ENCODE data around the gene CNGA2.

CNGA2 gene

GRCh38 chrX:151712253-151712652 is 22.3 kb upstream of the CNGA2 start:
- no peak for DNase-seq

DNA sequence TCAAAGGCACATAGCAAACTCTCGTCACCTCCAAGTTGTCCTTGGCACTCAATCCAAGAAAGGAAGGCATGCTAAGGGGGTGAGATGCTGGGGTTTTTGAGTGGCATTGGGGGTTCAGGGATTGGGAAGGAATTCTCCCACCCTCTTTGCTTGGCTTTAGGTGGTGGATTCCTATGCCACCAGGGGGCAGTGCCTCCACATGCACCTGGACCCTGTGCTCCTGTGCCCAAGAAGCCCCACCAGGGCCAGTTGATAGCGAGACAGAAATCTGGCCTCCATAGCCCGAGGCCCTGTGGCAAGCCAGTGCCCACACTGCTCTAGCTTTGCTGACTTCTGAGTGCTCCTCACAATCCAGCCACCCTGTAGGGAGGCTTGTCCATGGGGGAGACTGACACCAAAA is 20.7 kb upstream of the CNGA2 start:
- DNase-seq = peak; percentile 18

DNA sequence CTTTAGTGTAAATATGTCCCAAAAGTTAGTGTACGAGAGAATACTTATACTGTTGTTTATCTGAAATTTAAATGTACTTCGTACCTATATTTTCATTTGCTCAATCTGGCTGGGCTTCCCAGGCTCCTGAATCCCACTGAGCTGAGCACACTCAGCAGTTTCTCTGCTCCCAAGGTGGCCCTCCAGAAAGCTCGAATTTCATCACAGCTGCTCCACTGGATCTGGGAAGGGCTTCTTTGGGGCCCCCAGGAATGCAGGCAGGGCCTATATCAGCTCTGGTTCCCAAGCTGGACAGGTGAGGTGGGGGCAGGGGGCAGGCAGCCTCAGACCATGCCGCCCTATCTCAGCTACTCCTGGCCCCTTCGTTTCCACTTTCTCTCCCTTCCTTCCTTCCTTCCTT is 20.2 kb upstream of the CNGA2 start:
- no peak for DNase-seq

DNA sequence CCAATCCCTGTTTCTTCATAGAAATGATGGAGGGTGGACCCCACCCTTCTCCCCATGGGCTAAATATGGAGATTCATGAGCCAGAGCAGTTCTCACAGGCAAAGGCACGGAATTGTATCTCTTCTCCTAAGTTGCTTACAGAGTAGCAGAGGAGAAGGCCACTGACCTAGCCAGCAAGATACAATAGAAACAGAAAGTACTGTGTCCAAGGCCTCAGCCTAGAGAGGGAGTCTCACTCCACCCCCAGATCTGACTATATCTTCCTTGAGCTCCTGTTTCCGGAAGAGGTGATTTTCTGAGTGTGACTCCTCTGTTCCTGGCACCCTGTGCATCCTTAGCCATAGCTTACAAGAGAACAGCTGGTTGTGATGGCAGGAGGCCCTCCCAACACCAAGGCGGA is 18.8 kb upstream of the CNGA2 start, which contains the start of gene FATE1:
Gene FATE1 (plus strand): TSS at position 284 of the 400 bp plus-strand sequence. CDS start 85 bp downstream, at position 369.
- DNase-seq = no peak

GRCh38 chrX:151722241-151722846 is 12.2 kb upstream of the CNGA2 start:
- DNase-seq = no peak

- no peak for DNase-seq
Measured at GRCh38 chrX:151723156-151723760, 11.3 kb upstream of the CNGA2 start.

DNA sequence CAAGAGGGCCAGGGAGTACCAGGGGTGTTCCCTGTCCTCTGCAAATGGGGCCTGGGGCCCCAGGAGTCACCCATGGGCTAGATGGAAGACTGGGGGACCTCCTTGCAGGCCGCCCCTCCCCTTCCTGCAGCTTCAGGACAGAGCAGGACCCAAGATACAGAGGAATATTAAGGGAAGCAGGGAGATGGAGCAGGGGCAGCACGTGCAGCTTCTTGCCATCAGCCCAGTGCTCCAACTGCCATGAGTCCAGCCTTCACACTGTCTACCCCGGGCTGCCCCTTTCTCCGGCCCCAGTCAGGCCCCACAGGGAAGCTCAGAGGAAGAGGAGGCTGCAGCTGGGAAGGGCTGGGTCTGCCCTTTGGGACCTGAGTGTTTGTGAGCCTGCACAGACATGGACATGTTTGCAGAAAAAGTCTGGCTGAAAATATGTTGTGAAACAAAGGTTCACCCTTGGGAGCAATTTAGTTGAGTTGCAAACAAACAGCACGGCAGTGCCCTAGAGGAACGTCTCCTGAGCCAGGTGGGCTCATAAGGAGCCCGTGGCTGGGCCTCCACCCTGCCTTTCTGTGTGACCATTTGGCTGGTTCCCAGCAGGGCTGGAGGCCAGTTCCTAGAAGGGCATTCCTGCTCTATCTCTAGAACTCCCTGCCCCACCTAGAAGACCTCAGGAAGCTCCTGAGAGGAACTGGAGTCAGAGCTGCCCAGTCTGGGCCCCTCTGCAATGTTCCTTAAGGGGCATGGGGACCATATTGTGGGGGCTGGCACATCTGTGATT is 9.8 kb upstream of the CNGA2 start:
- DNase-seq = no peak

- no peak for DNase-seq
Measured at GRCh38 chrX:151725338-151725614, 9.3 kb upstream of the CNGA2 start.

GRCh38 chrX:151726751-151727150 is 7.8 kb upstream of the CNGA2 start:
- DNase-seq = no peak

GRCh38 chrX:151727346-151727745 is 7.2 kb upstream of the CNGA2 start:
- no peak for DNase-seq

- DNase-seq = no peak
Measured at GRCh38 chrX:151729056-151729725, 5.4 kb upstream of the CNGA2 start.

- no peak for DNase-seq
Measured at GRCh38 chrX:151735219-151735618, 673 bp downstream of the CNGA2 start.

DNA sequence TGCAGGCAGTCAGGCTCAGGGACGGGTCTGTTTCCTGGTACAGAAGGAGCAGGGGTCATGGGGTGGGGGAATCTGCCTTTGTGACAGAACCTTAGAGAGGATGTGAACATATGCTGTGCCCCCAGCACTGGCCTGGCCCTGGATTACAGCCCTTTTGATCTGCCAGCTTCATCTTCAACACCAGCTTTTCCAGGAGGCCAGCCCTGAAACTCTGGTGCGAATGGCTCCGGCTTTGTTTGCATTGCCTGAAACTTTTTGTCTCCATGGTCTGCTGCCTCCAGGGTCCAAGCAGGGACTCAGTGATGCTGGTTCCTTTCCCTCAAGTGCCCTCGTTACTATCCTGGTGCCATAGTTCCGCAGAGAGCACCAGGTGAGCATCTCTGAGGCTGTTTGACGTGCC is 2.1 kb downstream of the CNGA2 start:
- peak; percentile 2 for DNase-seq

DNA sequence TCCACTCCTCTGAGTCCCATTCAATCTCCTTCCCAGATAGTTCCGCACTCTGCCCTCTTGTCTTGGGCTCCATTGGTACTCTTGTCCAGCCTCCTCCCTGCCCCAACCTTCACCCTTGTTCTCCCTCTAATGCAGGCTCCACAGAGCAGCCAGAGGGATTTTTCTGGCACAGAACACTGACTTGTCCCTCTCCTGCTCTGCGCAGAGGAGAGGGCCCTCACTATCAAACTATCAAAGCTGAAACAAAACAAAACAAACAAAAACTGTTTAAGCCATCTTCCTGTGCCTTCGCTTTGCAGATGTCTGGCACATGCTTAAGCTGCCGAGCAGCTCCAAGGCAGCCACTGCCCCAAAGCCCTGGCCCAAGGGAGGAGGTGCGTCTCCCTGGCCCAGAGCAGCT is 2.9 kb downstream of the CNGA2 start:
- no peak for DNase-seq

- no peak for DNase-seq
Measured at GRCh38 chrX:151738751-151739150, 4.2 kb downstream of the CNGA2 start.

DNA sequence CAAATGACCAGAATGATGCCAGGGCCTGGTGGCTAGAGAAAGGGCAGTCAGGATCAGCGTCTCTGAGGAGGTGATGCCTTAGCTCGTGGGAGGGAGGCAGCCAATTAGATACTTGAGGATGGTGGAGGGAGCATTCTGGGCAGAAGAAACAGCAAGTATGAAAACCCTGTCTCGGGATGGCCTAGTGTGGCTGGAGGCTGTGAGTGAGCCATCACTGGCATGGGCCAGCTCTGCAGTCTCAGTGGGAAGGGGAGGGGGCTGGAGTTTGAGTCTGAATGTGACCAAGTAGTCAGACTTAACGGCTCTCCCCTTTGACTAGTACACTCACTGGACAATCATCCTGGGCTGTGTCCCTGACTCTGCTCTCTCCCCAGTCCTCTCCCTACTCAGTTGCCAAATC is 7.1 kb downstream of the CNGA2 start:
- no peak for DNase-seq

DNA sequence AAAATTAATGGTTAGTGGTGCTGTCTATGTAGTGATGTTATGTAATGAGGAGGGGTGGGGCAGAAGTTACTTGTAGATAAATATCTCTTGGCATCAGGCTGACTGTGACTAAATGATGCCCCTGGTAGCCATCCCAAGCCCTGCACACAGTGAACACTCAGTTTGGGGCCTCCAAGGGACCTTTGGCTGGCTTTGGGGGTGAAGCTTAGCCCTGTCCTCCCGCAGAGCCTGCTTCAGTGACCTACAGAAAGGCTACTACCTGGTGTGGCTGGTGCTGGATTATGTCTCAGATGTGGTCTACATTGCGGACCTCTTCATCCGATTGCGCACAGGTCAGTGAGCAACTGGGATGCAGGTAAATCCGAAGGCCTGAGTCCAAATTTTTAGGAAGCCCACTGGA is 7.8 kb downstream of the CNGA2 start:
- no peak for DNase-seq

- DNase-seq = no peak
Measured at GRCh38 chrX:151743651-151744470, 9.3 kb downstream of the CNGA2 start.

GRCh38 chrX:151745651-151746050 is 11.1 kb downstream of the CNGA2 start:
- no peak for DNase-seq

GRCh38 chrX:151746502-151746901 is 12.0 kb downstream of the CNGA2 start:
- DNase-seq = no peak

GRCh38 chrX:151750511-151750910 is 16.0 kb downstream of the CNGA2 start:
- no peak for DNase-seq

DNA sequence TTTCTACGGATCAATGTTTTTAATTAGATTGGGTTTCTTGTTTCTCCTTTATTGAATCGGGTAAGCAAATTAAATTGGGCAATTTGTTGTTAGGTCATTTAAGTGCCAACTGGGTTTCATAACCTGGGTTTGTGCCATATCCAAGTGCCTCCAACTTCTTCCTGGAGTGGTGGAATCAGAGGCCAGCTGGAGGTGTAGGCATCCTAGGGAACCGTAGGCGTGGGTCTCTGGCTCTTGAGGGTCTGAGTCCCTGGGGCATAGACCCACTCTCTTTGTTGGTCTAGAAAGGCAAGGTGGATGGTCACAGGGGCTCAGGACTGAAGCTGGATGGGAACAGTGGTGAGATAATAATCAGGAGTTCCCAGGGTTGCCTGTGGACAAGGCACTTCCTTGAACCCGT is 18.3 kb downstream of the CNGA2 start:
- DNase-seq = no peak
